Astrocyte of the spinal cord (primary cell): ENCODE measurements around the gene HSPB8.
"Not testable (repeated sequence)": the region's sequence is repeated elsewhere in the genome, so short reads cannot be mapped to it uniquely, and the experiment has no call there.

Experiments
- DNase-seq: peaks from one replicate; pipeline ENCODE4 v3.0.0; 2011; ENCODE audit warnings: low read depth, low spot score
- H3K4me3 ChIP-seq: 2 replicates; pipeline ENCODE4 v1.5.1; 2011; ENCODE audit warnings: low read depth, mild to moderate bottlenecking, low read length, moderate library complexity
- in situ Hi-C: cut with HindIII; loops from 2 replicates; pipeline ENCODE4 v1.10.0; 2017; ENCODE audit warnings: low sequenced_read_pairs
- TF ChIP-seq, protein P1 (sequence below): IDR thresholded peaks from 2 replicates; pipeline ENCODE4 v1.5.1; 2012; ENCODE audit warnings: low read depth, mild to moderate bottlenecking, low read length, inconsistent platforms

HSPB8 gene

GRCh38 chr12:119211884-119212283, 33.2 kb downstream of the HSPB8 start:
- no peak for DNase-seq
- H3K4me3 ChIP-seq = no peak overlapping the region
- in situ Hi-C loops = no loop called here
- TF ChIP-seq, protein P1, sequence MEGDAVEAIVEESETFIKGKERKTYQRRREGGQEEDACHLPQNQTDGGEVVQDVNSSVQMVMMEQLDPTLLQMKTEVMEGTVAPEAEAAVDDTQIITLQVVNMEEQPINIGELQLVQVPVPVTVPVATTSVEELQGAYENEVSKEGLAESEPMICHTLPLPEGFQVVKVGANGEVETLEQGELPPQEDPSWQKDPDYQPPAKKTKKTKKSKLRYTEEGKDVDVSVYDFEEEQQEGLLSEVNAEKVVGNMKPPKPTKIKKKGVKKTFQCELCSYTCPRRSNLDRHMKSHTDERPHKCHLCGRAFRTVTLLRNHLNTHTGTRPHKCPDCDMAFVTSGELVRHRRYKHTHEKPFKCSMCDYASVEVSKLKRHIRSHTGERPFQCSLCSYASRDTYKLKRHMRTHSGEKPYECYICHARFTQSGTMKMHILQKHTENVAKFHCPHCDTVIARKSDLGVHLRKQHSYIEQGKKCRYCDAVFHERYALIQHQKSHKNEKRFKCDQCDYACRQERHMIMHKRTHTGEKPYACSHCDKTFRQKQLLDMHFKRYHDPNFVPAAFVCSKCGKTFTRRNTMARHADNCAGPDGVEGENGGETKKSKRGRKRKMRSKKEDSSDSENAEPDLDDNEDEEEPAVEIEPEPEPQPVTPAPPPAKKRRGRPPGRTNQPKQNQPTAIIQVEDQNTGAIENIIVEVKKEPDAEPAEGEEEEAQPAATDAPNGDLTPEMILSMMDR = no peak

DNA sequence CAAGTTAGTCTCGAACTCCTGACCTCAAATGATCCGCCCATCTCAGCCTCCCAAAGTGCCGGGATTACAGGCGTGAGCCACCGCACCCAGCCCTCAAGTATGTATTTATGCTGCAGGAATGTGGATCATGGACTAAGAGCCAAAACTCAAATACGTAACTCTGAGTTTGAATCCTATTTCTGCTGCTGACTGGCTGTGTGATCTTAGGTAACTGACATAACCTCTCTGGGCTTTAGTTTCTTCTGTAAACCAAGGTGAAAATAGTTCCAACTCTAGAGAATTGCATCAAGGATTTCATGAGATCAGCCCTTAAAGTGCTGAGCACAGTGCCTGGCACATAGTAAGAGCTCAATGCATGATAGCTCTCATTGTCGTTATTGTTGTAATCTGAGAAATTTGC, 37.4 kb downstream of the HSPB8 start:
- H3K4me3 ChIP-seq = no peak overlapping the region
- in situ Hi-C loops = no loop called here
- no peak for DNase-seq
- TF ChIP-seq, protein P1 = no peak

DNA sequence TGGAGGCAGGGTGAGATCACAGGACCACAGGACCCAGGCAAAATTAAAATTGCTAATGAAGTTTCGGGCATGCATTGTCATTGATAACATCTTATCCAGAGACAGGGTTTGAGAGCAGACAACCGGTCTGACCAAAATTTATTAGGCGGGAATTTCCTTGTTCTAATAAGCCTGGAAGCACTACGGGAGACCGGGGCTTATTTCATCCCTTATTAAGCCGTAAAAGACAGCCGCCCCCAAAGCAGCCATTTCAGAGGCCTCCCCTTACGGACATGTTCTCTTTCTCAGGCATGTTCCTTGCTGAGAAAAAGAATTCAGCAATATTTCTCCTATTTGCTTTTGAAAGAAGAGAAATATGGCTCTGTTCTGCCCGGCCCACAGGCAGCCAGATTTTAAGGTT, 40.1 kb downstream of the HSPB8 start:
- DNase-seq, H3K4me3 ChIP-seq, in situ Hi-C loops: not testable (repeated sequence)

DNA sequence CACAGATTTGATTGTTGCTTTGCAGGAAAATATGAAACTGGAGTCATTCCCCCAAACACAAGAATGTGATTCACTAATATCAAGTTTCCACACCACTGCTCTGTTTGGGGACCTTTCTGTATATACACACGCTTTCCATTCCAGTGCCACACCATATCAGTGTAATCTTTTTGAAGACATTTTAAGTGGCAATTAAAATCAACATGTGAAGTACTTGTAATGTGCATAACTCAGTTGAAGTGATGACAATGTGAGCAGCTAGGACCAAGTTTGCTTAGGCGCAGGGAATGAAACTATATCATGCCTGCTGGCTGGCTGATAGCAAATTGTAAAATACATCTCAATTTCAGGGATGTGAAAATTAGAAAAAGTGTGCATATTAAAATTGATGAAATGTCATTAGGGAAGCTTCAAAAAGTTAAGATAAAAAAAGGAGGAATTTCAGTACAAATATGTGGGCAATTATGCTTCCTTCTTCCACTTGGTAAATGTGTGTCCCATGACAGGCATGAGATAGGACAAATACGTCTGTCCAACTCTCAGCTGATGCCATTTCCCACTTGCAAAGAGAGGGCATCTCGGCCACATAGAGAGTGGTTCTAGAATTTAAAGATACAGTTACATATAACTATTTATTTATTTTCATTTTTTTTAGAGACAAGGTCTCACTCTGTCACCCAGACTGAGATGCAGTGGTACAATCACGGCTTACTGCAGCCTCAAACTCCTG, 43.7 kb downstream of the HSPB8 start:
- in situ Hi-C loops = no loop called here
- no peak overlapping the region for H3K4me3 ChIP-seq
- TF ChIP-seq, protein P1 = no peak
- DNase-seq = no peak

DNA sequence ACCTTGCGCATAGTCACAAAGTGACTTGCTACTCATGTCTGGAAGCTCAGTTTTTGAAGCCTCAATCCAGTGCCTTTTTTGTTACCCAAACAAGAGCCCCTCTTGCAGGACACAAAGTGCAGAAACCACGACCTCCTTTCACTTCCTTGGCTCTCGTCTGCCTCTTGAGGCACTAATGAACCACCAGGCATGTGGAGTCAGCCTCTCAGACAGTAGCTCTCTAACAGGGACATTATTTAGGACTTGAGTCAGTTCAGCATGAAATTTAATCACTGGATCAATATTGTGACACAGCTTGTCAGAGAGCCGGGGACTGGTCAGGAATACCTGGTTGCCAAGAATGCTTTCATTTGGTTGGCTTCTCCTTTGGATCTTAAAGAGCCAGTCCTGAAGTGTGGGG, 46.7 kb downstream of the HSPB8 start:
- H3K4me3 ChIP-seq = no peak overlapping the region
- TF ChIP-seq, protein P1 = no peak
- in situ Hi-C loops = no loop called here
- DNase-seq = no peak

DNA sequence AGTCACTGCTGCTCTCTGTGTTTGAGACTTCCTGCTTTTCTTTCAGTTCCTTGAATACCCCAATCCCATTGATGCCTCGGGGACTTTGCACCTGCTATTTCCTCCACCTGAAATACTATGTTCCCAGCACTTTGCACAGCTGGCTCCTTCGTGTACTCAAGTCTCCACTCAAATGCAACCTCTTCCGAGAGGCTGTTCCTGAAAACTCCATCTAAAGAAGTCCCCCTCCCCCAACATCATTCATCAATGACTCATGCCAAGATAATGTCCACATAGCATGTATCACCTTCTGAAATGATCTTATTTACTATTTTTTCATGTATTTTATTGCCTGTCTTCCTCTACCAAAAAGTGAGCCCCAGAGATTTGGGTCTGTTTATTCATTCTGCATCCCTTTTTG, 48.6 kb downstream of the HSPB8 start:
- no peak for DNase-seq
- in situ Hi-C loops = no loop called here
- TF ChIP-seq, protein P1 = no peak
- H3K4me3 ChIP-seq = no peak overlapping the region

DNA sequence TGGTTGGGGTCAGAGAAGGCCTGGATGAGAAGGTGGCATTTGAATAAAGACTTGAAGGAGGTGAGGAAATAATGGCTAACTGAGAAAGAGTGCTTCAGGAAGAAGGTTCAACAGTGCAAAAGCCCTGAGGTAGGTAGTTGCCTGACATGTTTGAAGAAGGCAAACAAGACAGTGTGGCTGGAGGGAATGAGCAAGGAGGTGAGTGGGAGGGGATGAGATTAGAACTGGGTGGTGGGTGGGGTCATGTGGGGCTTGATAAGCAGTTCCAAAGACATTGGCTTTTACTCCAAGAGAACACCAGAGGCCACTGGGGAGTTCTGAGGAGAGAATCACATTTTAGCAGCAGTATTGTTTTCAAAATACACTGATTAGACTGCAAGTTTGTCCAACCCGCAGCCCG, 50.5 kb downstream of the HSPB8 start:
- TF ChIP-seq, protein P1 = no peak
- DNase-seq = no peak
- no peak overlapping the region for H3K4me3 ChIP-seq
- in situ Hi-C loops = no loop called here
